ENCODE measurements around the gene BCL2L15.

DNA sequence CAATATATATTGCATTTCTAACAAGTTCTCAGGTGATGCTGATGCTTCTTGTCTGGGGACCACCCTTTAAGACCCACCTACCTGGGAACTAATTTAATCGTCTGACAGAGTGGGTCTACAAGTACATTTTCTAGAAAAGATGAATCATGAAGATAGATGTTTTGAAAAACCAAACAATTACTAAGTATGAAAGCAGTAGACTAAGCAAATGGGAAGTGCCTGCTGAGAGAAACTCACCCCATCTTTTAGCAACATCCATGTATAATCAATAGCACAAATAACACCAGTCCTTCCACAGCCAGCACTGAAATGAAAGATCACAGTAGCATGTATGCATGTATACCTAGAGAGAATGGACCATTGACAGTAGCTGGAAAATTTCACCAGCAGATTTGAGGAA lies 33.1 kb downstream of the BCL2L15 start:
- TF ChIP-seq, protein P1, sequence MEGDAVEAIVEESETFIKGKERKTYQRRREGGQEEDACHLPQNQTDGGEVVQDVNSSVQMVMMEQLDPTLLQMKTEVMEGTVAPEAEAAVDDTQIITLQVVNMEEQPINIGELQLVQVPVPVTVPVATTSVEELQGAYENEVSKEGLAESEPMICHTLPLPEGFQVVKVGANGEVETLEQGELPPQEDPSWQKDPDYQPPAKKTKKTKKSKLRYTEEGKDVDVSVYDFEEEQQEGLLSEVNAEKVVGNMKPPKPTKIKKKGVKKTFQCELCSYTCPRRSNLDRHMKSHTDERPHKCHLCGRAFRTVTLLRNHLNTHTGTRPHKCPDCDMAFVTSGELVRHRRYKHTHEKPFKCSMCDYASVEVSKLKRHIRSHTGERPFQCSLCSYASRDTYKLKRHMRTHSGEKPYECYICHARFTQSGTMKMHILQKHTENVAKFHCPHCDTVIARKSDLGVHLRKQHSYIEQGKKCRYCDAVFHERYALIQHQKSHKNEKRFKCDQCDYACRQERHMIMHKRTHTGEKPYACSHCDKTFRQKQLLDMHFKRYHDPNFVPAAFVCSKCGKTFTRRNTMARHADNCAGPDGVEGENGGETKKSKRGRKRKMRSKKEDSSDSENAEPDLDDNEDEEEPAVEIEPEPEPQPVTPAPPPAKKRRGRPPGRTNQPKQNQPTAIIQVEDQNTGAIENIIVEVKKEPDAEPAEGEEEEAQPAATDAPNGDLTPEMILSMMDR (IDR thresholded peaks at IDR 0.05) = no peak
- no peak for TF ChIP-seq POLR2A (IDR thresholded peaks at IDR 0.05)

Measured in lower leg skin (tissue), 3 donors.